GM08714 (cell line): Measurements from ENCODE around the gene ST8SIA3.

Experiments
- H3K4me3 ChIP-seq: fragments of 200-500 bp; sonication (Bioruptor generic); 2 replicates; pipeline ENCODE4 v1.5.1; 2014; ENCODE audit warnings: mild to moderate bottlenecking, low read length, inconsistent platforms
- ZNF274 ChIP-seq: IDR thresholded peaks from 2 replicates; pipeline ENCODE4 v1.6.1; 2012; ENCODE audit warnings: mild to moderate bottlenecking, low read depth, low read length

ST8SIA3 gene, protein sequence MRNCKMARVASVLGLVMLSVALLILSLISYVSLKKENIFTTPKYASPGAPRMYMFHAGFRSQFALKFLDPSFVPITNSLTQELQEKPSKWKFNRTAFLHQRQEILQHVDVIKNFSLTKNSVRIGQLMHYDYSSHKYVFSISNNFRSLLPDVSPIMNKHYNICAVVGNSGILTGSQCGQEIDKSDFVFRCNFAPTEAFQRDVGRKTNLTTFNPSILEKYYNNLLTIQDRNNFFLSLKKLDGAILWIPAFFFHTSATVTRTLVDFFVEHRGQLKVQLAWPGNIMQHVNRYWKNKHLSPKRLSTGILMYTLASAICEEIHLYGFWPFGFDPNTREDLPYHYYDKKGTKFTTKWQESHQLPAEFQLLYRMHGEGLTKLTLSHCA

GRCh38 chr18:57352271-57352701 is at the start of gene ST8SIA3:
Gene ST8SIA3, plus strand, starts transcription at chr18:57352557. Its CDS starts 290 bp downstream, at chr18:57352847.
- TF ChIP-seq ZNF274: no peak
- H3K4me3 ChIP-seq: no peak within 1 kb of the TSS

- no peak for TF ChIP-seq ZNF274
Observed at GRCh38 chr18:57311472-57311871, 40.9 kb upstream of the ST8SIA3 start.

DNA sequence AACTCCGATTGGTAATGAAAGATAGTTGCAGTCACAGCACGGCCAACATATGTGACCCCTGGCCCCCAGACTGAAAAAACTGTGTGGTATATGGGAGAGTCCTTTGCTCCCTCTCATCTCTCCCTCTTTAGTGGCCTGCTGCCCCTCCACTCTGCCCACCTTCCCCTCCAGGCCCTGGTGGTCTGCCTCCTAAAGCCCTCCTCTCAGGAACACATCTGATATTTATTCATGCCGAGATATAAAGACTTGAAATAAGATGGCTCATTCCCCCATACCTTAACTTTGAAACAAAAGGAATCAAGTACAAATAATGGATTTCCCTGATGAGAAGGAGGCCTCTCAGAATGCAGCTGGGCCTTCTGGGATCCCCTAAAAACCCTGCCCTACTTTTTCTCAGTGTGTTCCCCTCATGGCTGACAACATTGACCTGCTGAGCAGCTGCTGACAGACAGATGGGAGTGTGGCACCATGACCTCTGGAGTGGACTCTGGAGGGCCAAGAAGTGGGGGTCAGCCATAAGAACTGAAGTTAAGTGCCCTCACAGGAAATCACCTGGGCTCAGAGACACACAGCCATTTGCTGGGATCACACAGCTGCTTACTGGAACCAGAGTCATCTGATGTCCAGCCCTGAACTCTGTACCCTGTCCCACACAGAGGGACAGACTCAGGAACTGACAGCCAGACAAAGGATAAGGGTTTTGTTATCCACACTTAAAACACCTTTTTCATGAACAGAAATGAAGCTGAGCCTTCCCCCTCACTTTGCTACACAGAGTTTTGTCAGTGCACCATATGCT is 39.8 kb upstream of the ST8SIA3 start:
- H3K4me3 ChIP-seq: no peak overlapping the region
- no peak for TF ChIP-seq ZNF274

More at GRCh38 chr18:57311472-57311871, 40.9 kb upstream of the ST8SIA3 start:
- no peak overlapping the region for H3K4me3 ChIP-seq

GRCh38 chr18:57320603-57321002 is 31.8 kb upstream of the ST8SIA3 start:
- no peak for TF ChIP-seq ZNF274
- H3K4me3 ChIP-seq: no peak overlapping the region

DNA sequence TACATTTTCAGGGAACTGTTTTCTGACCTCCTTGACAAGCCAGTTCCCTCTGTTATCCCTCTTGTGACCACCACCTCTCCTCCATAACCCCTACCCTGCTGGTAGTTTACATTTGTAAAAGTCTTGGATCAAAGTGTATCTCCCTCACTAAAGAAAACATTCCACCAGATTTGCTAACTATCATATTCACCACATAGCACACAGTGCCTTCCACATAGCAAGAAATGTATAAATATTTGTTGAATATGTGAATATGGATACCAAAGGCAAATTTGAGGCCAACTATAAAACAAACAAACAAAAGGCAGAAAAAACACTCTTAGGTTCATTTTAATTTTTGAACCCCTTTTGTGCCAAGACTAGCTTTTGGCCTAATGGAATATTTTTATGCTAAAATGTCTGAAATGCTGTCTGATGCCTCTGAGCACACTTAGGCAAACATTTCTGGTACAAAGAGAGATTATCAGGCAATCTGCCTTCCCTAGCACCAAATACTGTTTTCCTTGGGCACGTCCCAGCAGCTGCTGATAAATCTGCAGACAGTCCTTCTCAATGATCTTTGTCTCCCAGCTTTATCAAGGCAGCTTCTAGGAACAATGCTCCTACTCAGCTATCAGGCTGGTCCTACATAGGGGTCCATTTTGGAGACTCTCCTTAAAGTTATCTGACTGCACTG is 26.7 kb upstream of the ST8SIA3 start:
- H3K4me3 ChIP-seq: no peak overlapping the region
- no peak for TF ChIP-seq ZNF274

GRCh38 chr18:57326718-57327323 is 25.5 kb upstream of the ST8SIA3 start:
- no peak for TF ChIP-seq ZNF274
- no peak overlapping the region for H3K4me3 ChIP-seq

- no peak overlapping the region for H3K4me3 ChIP-seq
- no peak for TF ChIP-seq ZNF274
Observed at GRCh38 chr18:57328665-57329064, 23.7 kb upstream of the ST8SIA3 start.

GRCh38 chr18:57329856-57330255 is 22.5 kb upstream of the ST8SIA3 start:
- no peak overlapping the region for H3K4me3 ChIP-seq
- TF ChIP-seq ZNF274: no peak

DNA sequence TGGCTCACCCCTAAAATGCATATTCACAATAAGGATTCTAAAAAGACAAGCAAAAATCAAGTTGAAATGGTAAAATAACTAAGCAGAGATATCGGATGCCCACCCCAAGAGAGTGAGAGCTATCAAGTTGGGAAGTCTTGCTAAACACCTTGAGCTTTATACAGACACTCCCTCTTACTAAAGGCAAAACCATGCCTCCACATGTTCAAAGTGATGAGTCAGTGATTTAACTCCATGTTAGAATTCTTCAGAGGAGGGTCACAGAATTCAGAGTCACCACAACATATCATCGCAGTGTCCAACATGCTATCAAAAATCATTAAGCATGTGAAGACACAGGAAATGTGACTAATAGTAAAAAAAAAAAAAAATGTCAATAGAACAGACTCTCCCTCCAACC is 20.6 kb upstream of the ST8SIA3 start:
- no peak overlapping the region for H3K4me3 ChIP-seq
- TF ChIP-seq ZNF274: no peak

DNA sequence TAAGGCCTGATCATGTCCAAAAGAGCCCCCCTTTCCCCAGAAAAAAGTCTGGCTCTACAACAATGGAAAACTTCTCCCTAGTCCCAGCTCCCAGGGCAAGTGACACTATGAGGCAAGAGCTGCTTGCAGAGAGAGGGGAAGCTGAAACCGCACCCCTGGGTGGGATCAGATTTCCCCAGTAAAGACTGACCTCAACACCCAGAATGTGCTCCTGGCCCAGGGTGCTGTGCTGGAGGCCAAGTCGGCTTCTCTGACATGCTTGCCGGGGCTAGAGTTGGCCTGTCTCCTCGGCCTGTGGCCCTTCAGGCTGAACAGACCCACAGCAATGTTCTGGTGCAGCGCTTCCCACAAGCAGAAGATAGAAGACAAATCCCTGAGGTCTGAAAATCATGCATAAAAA is 18.4 kb upstream of the ST8SIA3 start:
- H3K4me3 ChIP-seq: no peak overlapping the region
- no peak for TF ChIP-seq ZNF274

GRCh38 chr18:57334383-57334782 is 18.0 kb upstream of the ST8SIA3 start:
- TF ChIP-seq ZNF274: no peak
- no peak overlapping the region for H3K4me3 ChIP-seq

GRCh38 chr18:57336343-57336742 is 16.0 kb upstream of the ST8SIA3 start:
- no peak overlapping the region for H3K4me3 ChIP-seq
- no peak for TF ChIP-seq ZNF274

DNA sequence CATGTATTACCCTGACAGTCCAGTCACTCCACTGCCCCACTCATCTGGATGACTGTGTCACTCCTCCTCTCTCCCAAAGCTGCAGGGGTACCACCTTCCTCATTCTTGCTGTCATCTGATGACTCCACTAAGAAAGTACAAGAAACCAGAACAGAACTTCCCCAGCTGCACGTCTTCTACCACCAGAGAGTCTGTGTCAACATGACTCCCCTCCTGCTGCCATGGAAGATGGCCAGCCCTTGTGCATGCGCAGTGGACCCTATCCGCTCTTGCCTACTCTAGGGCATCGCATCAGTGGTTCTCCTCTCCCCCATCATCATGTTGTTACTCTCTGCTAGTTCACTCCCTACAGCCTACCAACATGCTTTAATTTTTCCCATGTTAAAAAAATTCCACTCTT is 14.5 kb upstream of the ST8SIA3 start:
- no peak overlapping the region for H3K4me3 ChIP-seq
- TF ChIP-seq ZNF274: no peak

GRCh38 chr18:57343833-57344232 is 8.5 kb upstream of the ST8SIA3 start:
- TF ChIP-seq ZNF274: no peak
- H3K4me3 ChIP-seq: no peak overlapping the region

- TF ChIP-seq ZNF274: no peak
- no peak overlapping the region for H3K4me3 ChIP-seq
Observed at GRCh38 chr18:57346876-57347275, 5.5 kb upstream of the ST8SIA3 start.
